Dedifferentiated amniotic fluid mesenchymal stem cell (primary cell): ENCODE results near the gene GHRH.

Experiments used
- DNase-seq: peaks from one replicate; pipeline ENCODE4 v3.0.0-alpha.2; 2016; ENCODE audit errors: extremely low spot score

Gene GHRH

GRCh38 chr20:37205794-37206193 is 55.8 kb downstream of the GHRH start:
- no peak for DNase-seq

GRCh38 chr20:37205130-37205529 is 56.5 kb downstream of the GHRH start:
- no peak for DNase-seq

DNA sequence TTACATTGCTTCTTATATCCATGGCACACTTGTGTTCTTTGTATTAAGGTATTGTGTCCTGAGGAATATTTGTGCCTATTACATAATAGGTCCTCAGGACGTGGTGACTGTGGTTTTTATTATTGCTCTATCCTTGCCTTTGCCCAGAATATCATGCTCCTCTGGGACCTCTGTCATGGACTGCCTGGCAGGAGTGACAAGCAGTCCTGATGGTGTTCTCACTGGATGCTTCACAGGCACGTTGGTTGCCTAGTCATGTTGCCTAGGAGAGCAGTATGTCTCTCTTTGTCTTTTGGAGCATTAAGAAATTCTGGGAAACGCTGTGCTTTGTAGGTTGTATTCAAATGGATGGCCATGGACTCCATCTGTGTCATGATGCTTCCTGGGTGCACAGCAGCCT is 57.6 kb downstream of the GHRH start:
- DNase-seq: no peak

DNA sequence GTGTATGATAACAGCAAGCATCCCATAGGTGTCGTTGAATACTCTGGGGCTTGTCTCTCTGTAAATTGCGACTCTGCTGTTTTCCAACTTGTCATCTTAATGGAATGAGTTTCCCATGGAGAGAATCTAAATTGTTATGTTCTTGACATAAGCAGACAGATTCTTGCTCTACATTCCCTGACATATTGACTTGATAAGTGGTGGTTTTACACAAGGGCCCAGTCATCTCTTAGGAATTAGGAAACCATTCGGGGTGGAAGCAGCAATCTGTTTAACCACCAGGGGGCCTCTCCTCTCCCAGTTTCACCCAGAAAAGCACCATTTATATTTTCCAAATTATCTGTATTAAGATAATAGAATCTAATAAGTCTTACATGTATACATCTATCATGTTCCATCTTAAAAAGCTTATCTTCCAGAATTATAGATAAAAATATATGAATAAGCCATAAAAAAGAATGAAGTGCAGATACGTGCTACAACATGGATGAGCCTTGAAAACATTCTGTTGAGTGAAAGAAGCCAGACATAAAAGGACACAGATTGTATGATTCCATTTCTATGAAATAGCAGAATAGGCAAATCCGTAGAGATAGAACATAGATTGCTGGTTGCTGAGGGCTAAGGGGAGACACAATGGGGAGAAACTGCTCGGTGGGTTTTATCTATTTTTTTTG is 59.2 kb downstream of the GHRH start:
- DNase-seq: peak; percentile 97

GRCh38 chr20:37201827-37202162 is 59.8 kb downstream of the GHRH start:
- no peak for DNase-seq
